OCI-LY7 (cell line): ENCODE measurements around the gene TNK1.
"Not testable (repeated sequence)": the region's sequence is repeated elsewhere in the genome, so short reads cannot be mapped to it uniquely, and the experiment has no call there.

Experiments
- CTCF ChIP-seq: fragments of 200-600 bp; sonication (generic); conservative IDR thresholded peaks from 2 replicates; pipeline ENCODE4 v1.5.1; 2014; ENCODE audit warnings: mild to moderate bottlenecking, antibody characterized with exemption, low read length, moderate library complexity, mixed read lengths
- EZH2phosphoT487 ChIP-seq: fragments of 200-600 bp; sonication (generic); IDR thresholded peaks from 2 replicates; pipeline ENCODE4 v1.6.1; 2018; ENCODE audit warnings: low read depth, borderline replicate concordance, mild to moderate bottlenecking, mixed run types, antibody characterized with exemption, low read length, moderate library complexity, mixed read lengths

GRCh38 chr17:7337600-7337999 is 43.3 kb upstream of the TNK1 start:
- not testable (repeated sequence) for TF ChIP-seq CTCF, EZH2phosphoT487
